Heart right ventricle (tissue), 16 donors: Measurements from ENCODE around the gene E2F3. TPM values are rescaled to one million over a fixed set of nuclear protein-coding genes. Genes with fewer than 3 reads are reported as not detected.

Source experiments
- ATAC-seq, 8 donors: fragments of 200-7000 bp; cut with Tn5 transposase; one replicate each; pipeline ENCODE4 v1.9.1; 2020; ENCODE audit warnings: mild to moderate bottlenecking in 8 of 8, moderate library complexity in 8 of 8, moderate number of reproducible peaks in 1 of 8
- DNase-seq, 2 donors: peaks; one replicate each; pipeline ENCODE4 v3.0.0-alpha.2; 2020
- H3K27ac ChIP-seq, 10 donors: fragments of 200-600 bp; sonication (generic) in 2 of 10; one replicate each; pipeline versions ENCODE4 v1.5.0 to v1.8.0; 2020 to 2022; ENCODE audit warnings: mild to moderate bottlenecking in 3 of 10
- H3K27me3 ChIP-seq, 7 donors: fragments of 200-600 bp; one replicate each; pipeline ENCODE4 v1.8.0; 2021 to 2022; ENCODE audit warnings: mild to moderate bottlenecking in 2 of 7
- H3K36me3 ChIP-seq, 9 donors: fragments of 200-600 bp; sonication (generic) in 1 of 9; one replicate each; pipeline versions ENCODE4 v1.5.0 to v1.8.0; 2020 to 2022; ENCODE audit warnings: mild to moderate bottlenecking in 2 of 9
- H3K4me1 ChIP-seq, 9 donors: fragments of 200-600 bp; sonication (generic) in 1 of 9; one replicate each; pipeline versions ENCODE4 v1.5.0 to v1.8.0; 2020 to 2022; ENCODE audit warnings: mild to moderate bottlenecking in 4 of 9
- H3K4me3 ChIP-seq, 10 donors: fragments of 200-600 bp; sonication (generic) in 2 of 10; one replicate each; pipeline versions ENCODE4 v1.5.0 to v1.8.0; 2020 to 2022; ENCODE audit warnings: mild to moderate bottlenecking in 7 of 10, moderate library complexity in 2 of 10
- H3K9me3 ChIP-seq, 11 donors: fragments of 200-600 bp in 10 of 11; sonication (generic) in 2 of 11; one replicate each; pipeline versions ENCODE4 v1.5.0 to v1.8.0; 2013 to 2022; ENCODE audit warnings: mild to moderate bottlenecking in 2 of 11, control low read depth in 1 of 11, moderate library complexity in 1 of 11
- WGBS, 2 donors: extraction: QIAGEN DNeasy Blood & Tissue Kit; methylation state at CpG; one replicate each; pipeline ENCODE4 v1.1.7; 2013; ENCODE audit warnings: inconsistent platforms in 1 of 2; 5-methylcytosine and 5-hydroxymethylcytosine counted together
- intact Hi-C, 10 donors: fragments of 100-400 bp; cut with DNase I; formaldehyde crosslinking; loops; one replicate each; pipeline versions ENCODE4 v1.11.1 to v1.14.2; 2022
- polyA plus RNA-seq, 2 donors: library from polyadenylated mRNA; stranded (reverse); fragments of 200-250 nt; gene quantifications; one replicate each; pipeline ENCODE4 v1.2.3, GENCODE V29; 2013
- total RNA-seq, 10 donors: library from RNA; stranded (reverse); fragmentation: NEBNext Ultra II Directional in 3 of 10; extraction: Animal tissue kit (Norgen Biotek cat#: 25700) in 3 of 10; gene quantifications; one replicate each; pipeline versions ENCODE4 v1.2.1 to v1.2.4, GENCODE V29; 2021 to 2023
- TF ChIP-seq, protein P1 (sequence below), 9 donors: fragments of 200-600 bp; sonication (generic) in 2 of 9; IDR thresholded peaks; one replicate each; pipeline versions ENCODE4 v1.5.0 to v1.8.0; 2021 to 2022; ENCODE audit warnings: antibody characterized with exemption in 9 of 9, mild to moderate bottlenecking in 5 of 9, moderate library complexity in 1 of 9
- donor health status: Arrhythmogenic right ventricular cardiomyopathy.
- donor health status: ischemic (EF 13 %, LVEDD 7.1; RV severe dilation, severe dysfunction).
- donor health status: healthy with polysubstance abuse.
- donor health status: DM: no; HTN: yes; CAD: no.
- donor health status: DM: no; HTN: no; CAD: no.
- donor health status: ischemic (EF 25% LVEDD 6.9; RV normal size, moderate dysfunction).
- donor health status: ischemic (EF 25% LVEDD 5.7; RV mildly dilated, moderate dysfunction).
- donor health status: healthy.
- donor health status: DM: yes; HTN: yes; CAD: no.
- donor health status: Ischemic cardiomyopathy.
- donor health status: ischemic (EF 35%, LVEDD 5.7; RV mildly dilated, moderate dysfunction).
- donor health status: nonischemic (EF 11% LVEDD 7.7; RV severe dilation, severe dysfunction).
- donor health status: DM: yes; HTN: yes; CAD: no.
- donor health status: PGD.
- donor health status: ischemic (EF 29% LVEDD 5.4; RV normal size, mild dysfunction).
- donor health status: nonischemic (EF 23%, LVEDD 6.1; RV moderate dilation, normal function).

The E2F3 gene
- total and polyA plus RNA-seq, 12 donors, result 2.5 to 11.9 (median 7.3) TPM

- WGBS, 2 donors, result 96% methylated on average over 8 of the region's 8 CpGs
- Histone ChIP-seq H3K4me1 (peaks cover 0 to 19% (median 5%) of the 10 kb centered on the region in 9 donors), H3K36me3 (peaks cover 0 to 5% (median 0%) of the 10 kb centered on the region in 9 donors), H3K27ac (no peak overlapping the region), H3K9me3 (no peaks in the 10 kb centered on the region), H3K4me3 (no peak overlapping the region), H3K27me3 (no peaks in the 10 kb centered on the region)
- intact Hi-C loops, result no loop called here
- ATAC-seq, result no peak
- no peak for DNase-seq
- TF ChIP-seq, protein P1, sequence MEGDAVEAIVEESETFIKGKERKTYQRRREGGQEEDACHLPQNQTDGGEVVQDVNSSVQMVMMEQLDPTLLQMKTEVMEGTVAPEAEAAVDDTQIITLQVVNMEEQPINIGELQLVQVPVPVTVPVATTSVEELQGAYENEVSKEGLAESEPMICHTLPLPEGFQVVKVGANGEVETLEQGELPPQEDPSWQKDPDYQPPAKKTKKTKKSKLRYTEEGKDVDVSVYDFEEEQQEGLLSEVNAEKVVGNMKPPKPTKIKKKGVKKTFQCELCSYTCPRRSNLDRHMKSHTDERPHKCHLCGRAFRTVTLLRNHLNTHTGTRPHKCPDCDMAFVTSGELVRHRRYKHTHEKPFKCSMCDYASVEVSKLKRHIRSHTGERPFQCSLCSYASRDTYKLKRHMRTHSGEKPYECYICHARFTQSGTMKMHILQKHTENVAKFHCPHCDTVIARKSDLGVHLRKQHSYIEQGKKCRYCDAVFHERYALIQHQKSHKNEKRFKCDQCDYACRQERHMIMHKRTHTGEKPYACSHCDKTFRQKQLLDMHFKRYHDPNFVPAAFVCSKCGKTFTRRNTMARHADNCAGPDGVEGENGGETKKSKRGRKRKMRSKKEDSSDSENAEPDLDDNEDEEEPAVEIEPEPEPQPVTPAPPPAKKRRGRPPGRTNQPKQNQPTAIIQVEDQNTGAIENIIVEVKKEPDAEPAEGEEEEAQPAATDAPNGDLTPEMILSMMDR (IDR thresholded peaks at IDR 0.05), result no peak
These were observed 36.0 kb downstream of the E2F3 start for GRCh38 chr6:20437639-20438038.

DNA sequence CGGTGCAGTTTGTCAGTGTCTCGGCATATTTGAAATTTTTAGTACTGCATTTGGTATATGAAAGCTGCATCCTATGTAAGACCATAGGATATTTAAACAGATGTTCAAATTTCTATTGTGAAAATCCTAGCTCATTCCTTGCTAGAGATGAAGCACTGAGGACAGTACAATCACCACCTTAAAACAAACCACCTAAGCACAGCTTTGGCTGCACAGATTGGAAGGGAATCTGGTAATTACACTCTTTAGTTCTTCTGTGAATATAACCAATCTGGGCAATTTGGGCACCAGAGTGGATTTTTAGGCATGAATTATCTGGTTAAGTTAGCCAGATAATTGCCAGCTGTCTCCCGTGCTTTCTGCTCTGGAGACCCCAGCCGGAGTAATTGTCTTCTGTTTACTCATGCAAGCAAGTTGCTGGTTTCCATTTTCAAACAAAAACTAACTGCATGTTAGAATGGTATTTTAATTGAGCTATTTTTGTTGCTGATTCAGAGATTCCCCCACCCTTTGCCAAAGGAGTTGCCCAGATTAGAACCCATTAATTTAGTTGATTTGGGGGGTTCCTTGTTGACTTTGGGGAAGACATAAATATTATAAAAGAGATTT, 36.9 kb downstream of the E2F3 start:
- DNase-seq (no peak), ATAC-seq (peak in 1 of 8 donors; percentile 11)
- TF ChIP-seq, protein P1 (IDR thresholded peaks at IDR 0.05), result no peak
- peaks cover 0 to 19% (median 5%) of the 10 kb centered on the region in 9 donors for H3K4me1 ChIP-seq
- peak overlapping the region in 2 of 10 donors; percentile 2 to 21 for H3K4me3 ChIP-seq
- intact Hi-C loops, result no loop called here
- peak overlapping the region in 3 of 10 donors; percentile 13 to 41 (median 38) for H3K27ac ChIP-seq
- peaks cover 0 to 5% (median 0%) of the 10 kb centered on the region in 9 donors for H3K36me3 ChIP-seq
- H3K27me3 ChIP-seq, result no peaks in the 10 kb centered on the region
- no peaks in the 10 kb centered on the region for H3K9me3 ChIP-seq
- WGBS, 2 donors, result 81 to 84% methylated on average over 4 of the region's 4 CpGs

DNA sequence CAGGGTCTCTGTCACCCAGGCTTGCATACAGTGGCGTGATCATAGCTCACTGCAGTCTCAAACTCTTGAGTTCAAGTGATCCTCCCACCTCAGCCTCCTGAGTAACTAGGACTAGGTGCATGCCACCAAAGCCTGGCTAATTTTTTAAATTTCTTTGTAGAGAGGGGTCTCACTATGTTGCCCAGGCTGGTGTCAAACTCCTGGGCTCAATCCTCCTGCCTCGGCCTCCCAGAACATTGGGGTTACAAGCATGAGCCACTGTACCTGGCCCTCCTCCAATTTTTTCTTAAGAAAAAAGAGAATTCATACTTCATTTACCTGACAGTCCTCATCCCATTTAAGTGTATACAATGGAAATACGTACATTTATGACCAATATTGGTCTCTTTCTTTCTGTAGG, 37.9 kb downstream of the E2F3 start:
- H3K9me3 ChIP-seq, result no peaks in the 10 kb centered on the region
- 92 to 96% methylated on average over 3 of the region's 3 CpGs for WGBS, 2 donors
- peaks cover 0 to 5% (median 0%) of the 10 kb centered on the region in 9 donors for H3K36me3 ChIP-seq
- TF ChIP-seq, protein P1 (IDR thresholded peaks at IDR 0.05), result no peak
- DNase-seq, result no peak
- peaks cover 0 to 19% (median 5%) of the 10 kb centered on the region in 9 donors for H3K4me1 ChIP-seq
- no peaks in the 10 kb centered on the region for H3K27me3 ChIP-seq
- H3K27ac ChIP-seq, result peak overlapping the region in 2 of 10 donors; percentile 13 to 38
- ATAC-seq, result no peak
- intact Hi-C loops, result no loop called here
- H3K4me3 ChIP-seq, result peak overlapping the region in 1 of 10 donors; percentile 21

- Histone ChIP-seq H3K27ac (peak overlapping the region in 1 of 10 donors; percentile 4), H3K4me3 (no peak overlapping the region)
- no peak for ATAC-seq
These were observed 38.6 kb downstream of the E2F3 start for GRCh38 chr6:20440296-20440695.

More at GRCh38 chr6:20440296-20440695, 38.6 kb downstream of the E2F3 start:
- 72 to 80% methylated on average over 4 of the region's 4 CpGs for WGBS, 2 donors
- H3K4me1 ChIP-seq, result peaks cover 0 to 20% (median 5%) of the 10 kb centered on the region in 9 donors
- DNase-seq, result no peak
- H3K36me3 ChIP-seq, result no peaks in the 10 kb centered on the region
- H3K27me3 ChIP-seq, result no peaks in the 10 kb centered on the region
- intact Hi-C loops, result no loop called here
- TF ChIP-seq, protein P1 (IDR thresholded peaks at IDR 0.05), result no peak
- no peaks in the 10 kb centered on the region for H3K9me3 ChIP-seq
